ENCODE data around the gene DACT3. TPM values are rescaled to one million over a fixed set of nuclear protein-coding genes. Genes with fewer than 3 reads are reported as not detected.

The DACT3 gene
- polyA plus RNA-seq, 1 of the 3 experiments (the other 2 are of a cell fraction) = 9.5 TPM

DNA sequence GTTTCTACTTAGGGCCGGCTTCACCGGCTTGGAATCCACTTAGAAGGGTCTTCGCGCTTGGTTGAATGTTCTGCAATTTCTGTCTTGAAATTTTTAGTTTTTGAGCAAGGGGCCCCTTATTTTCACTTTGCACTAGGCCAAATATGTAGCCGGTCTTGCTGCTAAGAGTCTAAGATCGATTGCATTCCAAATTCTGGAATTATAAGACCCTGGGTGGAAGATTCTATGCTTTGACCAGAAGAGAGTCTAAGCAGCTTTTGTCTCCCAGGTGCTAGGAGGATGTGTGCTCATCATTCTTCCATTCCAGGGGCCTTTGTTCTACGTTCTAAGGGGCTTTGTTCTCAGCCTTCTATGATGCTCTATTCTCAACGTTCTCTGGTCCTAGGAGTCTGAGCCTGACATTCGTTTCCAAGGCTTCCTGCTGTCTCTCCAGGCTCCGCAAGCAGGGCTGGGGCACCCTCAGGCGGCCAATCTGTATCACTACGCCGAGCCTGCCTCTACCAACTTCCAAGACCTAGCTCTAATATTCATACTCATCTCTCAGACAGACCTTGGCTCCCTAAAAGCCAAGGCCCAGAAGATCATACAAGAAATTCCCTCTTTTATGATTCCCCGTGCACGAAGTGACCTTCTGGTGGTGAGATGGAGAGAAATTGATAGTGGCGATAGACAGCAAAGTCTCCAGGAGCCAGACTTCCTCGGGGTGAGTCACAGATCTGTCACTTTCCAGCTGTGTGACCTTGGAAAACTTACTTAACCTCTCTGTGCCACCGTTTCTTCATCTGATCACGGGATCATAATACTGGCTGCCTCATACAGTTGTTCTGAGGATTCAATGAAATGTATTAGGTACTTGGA lies 982 bp upstream of the DACT3 start (continued):
- TF ChIP-seq, protein P1, sequence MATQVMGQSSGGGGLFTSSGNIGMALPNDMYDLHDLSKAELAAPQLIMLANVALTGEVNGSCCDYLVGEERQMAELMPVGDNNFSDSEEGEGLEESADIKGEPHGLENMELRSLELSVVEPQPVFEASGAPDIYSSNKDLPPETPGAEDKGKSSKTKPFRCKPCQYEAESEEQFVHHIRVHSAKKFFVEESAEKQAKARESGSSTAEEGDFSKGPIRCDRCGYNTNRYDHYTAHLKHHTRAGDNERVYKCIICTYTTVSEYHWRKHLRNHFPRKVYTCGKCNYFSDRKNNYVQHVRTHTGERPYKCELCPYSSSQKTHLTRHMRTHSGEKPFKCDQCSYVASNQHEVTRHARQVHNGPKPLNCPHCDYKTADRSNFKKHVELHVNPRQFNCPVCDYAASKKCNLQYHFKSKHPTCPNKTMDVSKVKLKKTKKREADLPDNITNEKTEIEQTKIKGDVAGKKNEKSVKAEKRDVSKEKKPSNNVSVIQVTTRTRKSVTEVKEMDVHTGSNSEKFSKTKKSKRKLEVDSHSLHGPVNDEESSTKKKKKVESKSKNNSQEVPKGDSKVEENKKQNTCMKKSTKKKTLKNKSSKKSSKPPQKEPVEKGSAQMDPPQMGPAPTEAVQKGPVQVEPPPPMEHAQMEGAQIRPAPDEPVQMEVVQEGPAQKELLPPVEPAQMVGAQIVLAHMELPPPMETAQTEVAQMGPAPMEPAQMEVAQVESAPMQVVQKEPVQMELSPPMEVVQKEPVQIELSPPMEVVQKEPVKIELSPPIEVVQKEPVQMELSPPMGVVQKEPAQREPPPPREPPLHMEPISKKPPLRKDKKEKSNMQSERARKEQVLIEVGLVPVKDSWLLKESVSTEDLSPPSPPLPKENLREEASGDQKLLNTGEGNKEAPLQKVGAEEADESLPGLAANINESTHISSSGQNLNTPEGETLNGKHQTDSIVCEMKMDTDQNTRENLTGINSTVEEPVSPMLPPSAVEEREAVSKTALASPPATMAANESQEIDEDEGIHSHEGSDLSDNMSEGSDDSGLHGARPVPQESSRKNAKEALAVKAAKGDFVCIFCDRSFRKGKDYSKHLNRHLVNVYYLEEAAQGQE (IDR thresholded peaks at IDR 0.05; ENCODE audit: low read depth, low read length) = no peak
- TF ChIP-seq MEF2A (IDR thresholded peaks at IDR 0.05; ENCODE audit: borderline replicate concordance, low read depth) = no peak
- no peak for TF ChIP-seq YY1 (IDR thresholded peaks at IDR 0.05; ENCODE audit: low read depth)

DNA sequence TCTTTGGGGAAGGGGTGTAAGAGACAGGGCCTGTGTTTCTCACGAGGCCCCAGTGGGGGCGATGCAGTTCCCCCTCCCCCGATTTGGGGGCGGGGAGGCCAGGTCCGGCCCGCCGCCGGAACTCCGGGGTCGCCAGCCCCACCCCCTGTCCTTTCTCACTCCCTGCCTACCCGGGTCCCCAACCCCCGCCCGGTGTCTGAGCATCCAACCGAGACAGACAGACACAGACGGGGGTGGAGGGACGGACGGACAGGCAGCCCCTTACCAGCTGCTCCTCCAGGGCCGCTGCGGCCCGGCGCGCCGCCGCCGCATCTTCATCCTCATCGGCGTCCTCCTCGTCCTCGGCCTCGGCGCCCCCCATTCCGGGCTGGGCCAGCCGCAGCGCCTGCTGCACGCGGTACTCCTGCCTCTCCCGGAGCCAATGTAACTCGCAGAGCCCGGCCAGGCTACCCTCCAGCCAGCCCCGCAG lies 397 bp downstream of the DACT3 start:
- Histone ChIP-seq H4K20me1 (ENCODE audit: insufficient read depth) (peaks cover 5% of the 10 kb centered on the region; the same call in 1 of the 2 replicates), H3K9me3 (no peaks in the 10 kb centered on the region), H3K9me2 (no peaks in the 10 kb centered on the region), H3K27ac (ENCODE audit: low read depth in 2 of 2, low read length in 1 of 2) (peak overlapping the region; percentile 18 to 80; a peak in 3 of 4 replicates), H3K27me3 (ENCODE audit: insufficient read depth) (no peaks in the 10 kb centered on the region), H3F3A (replicated peaks; ENCODE audit: insufficient read depth) (peaks cover 17% of the 10 kb centered on the region), H3K4me3 (ENCODE audit: low read depth in 2 of 2, low read length in 1 of 2) (peak overlapping the region; percentile 69 to 88), H3K4me1 (ENCODE audit: control insufficient read depth in 1 of 2, insufficient read depth in 2 of 2, low read depth in 1 of 2, low read length in 1 of 2) (peaks cover 0 to 18% of the 10 kb centered on the region in 2 experiments; a peak in 1 of 4 replicates), H3K4me2 (peak overlapping the region; percentile 90), H3K9ac (peak overlapping the region; percentile 56; the same call in 1 of the 2 replicates), H2AFZ (ENCODE audit: low read depth) (peak overlapping the region; percentile 60), H3K36me3 (replicated peaks in 1 of 2; ENCODE audit: control insufficient read depth in 1 of 2, insufficient read depth in 2 of 2, low read length in 1 of 2) (peaks cover 0 to 3% of the 10 kb centered on the region in 2 experiments), H3K79me2 (ENCODE audit: insufficient read depth) (no peaks in the 10 kb centered on the region; the same call in 1 of the 2 replicates)
- ChIA-PET CTCF (interaction anchor here (1.0 to 9.5 kb wide), 8 partner anchors 8 to 124 kb away, joined by 3 to 471 read pairs (median 22); partner anchors contain the start of genes CALM3, GNG8 and PTGIR), POLR2A (interaction anchor here (0.9 to 4.0 kb wide), 5 partner anchors 25 to 46 kb away, joined by 4 to 31 read pairs (median 12); partner anchors contain the start of gene GNG8)
- WGBS (ENCODE audit: low lambda C conversion rate) = no CpG with 5 or more reads among the region's 40 CpGs
- TF ChIP-seq YY1 (IDR thresholded peaks at IDR 0.05; ENCODE audit: low read depth) (no peak), FOSL2 (IDR thresholded peaks at IDR 0.05; ENCODE audit: borderline replicate concordance, low read depth) (no peak), SIN3A (IDR thresholded peaks at IDR 0.05; ENCODE audit: borderline replicate concordance, low read depth, low read length) (no peak), CHD2 (IDR thresholded peaks at IDR 0.05; ENCODE audit: low read length, partially characterized antibody) (no peak), RXRA (IDR thresholded peaks at IDR 0.05; ENCODE audit: borderline replicate concordance, low read depth) (no peak), EZH2phosphoT487 (IDR thresholded peaks at IDR 0.05; ENCODE audit: borderline replicate concordance, low read depth) (no peak), TEAD4 (IDR thresholded peaks at IDR 0.05; ENCODE audit: borderline replicate concordance, insufficient read depth) (no peak), FOXM1 (IDR thresholded peaks at IDR 0.05; ENCODE audit: low read depth) (no peak), JUND (IDR thresholded peaks at IDR 0.05) (no peak), POLR2AphosphoS5 (IDR thresholded peaks at IDR 0.05; ENCODE audit: low read depth, low read length) (no peak), GABPA (IDR thresholded peaks at IDR 0.05; ENCODE audit: low read depth) (no peak), MEF2A (IDR thresholded peaks at IDR 0.05; ENCODE audit: borderline replicate concordance, low read depth) (no peak)
- TF ChIP-seq, protein P2, sequence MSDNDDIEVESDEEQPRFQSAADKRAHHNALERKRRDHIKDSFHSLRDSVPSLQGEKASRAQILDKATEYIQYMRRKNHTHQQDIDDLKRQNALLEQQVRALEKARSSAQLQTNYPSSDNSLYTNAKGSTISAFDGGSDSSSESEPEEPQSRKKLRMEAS (IDR thresholded peaks at IDR 0.05; ENCODE audit: low read depth) = no peak
- TF ChIP-seq, protein P3, sequence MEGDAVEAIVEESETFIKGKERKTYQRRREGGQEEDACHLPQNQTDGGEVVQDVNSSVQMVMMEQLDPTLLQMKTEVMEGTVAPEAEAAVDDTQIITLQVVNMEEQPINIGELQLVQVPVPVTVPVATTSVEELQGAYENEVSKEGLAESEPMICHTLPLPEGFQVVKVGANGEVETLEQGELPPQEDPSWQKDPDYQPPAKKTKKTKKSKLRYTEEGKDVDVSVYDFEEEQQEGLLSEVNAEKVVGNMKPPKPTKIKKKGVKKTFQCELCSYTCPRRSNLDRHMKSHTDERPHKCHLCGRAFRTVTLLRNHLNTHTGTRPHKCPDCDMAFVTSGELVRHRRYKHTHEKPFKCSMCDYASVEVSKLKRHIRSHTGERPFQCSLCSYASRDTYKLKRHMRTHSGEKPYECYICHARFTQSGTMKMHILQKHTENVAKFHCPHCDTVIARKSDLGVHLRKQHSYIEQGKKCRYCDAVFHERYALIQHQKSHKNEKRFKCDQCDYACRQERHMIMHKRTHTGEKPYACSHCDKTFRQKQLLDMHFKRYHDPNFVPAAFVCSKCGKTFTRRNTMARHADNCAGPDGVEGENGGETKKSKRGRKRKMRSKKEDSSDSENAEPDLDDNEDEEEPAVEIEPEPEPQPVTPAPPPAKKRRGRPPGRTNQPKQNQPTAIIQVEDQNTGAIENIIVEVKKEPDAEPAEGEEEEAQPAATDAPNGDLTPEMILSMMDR (IDR thresholded peaks at IDR 0.05) = no peak
- TF ChIP-seq, protein P4, sequence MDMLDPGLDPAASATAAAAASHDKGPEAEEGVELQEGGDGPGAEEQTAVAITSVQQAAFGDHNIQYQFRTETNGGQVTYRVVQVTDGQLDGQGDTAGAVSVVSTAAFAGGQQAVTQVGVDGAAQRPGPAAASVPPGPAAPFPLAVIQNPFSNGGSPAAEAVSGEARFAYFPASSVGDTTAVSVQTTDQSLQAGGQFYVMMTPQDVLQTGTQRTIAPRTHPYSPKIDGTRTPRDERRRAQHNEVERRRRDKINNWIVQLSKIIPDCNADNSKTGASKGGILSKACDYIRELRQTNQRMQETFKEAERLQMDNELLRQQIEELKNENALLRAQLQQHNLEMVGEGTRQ (IDR thresholded peaks at IDR 0.05; ENCODE audit: borderline replicate concordance, low read depth, low read length) = no peak
- TF ChIP-seq, protein P5, sequence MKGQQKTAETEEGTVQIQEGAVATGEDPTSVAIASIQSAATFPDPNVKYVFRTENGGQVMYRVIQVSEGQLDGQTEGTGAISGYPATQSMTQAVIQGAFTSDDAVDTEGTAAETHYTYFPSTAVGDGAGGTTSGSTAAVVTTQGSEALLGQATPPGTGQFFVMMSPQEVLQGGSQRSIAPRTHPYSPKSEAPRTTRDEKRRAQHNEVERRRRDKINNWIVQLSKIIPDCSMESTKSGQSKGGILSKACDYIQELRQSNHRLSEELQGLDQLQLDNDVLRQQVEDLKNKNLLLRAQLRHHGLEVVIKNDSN (IDR thresholded peaks at IDR 0.05; ENCODE audit: borderline replicate concordance, low read depth) = no peak
- peak; percentile 74 for DNase-seq

All from SK-N-SH (cell line).